Colonic mucosa (tissue), 4 donors: ENCODE data around the gene USP25. TPM values are rescaled to one million over a fixed set of nuclear protein-coding genes. Genes with fewer than 3 reads are reported as not detected.
A peak's percentile ranks its signal among the peaks of the same experiment; 100 is the strongest.

ENCODE experiments used
- DNase-seq: peaks from one replicate; pipeline ENCODE4 v3.0.0-alpha.2; 2020
- H3K27ac ChIP-seq: fragments of 200-600 bp; one replicate; pipeline ENCODE4 v1.8.0; 2021
- H3K27me3 ChIP-seq: fragments of 200-600 bp; one replicate; pipeline ENCODE4 v1.8.0; 2021
- H3K36me3 ChIP-seq: fragments of 200-600 bp; one replicate; pipeline ENCODE4 v1.8.0; 2021
- H3K4me1 ChIP-seq: fragments of 200-600 bp; one replicate; pipeline ENCODE4 v1.8.0; 2021; ENCODE audit warnings: mild to moderate bottlenecking
- H3K4me3 ChIP-seq: fragments of 200-600 bp; one replicate; pipeline ENCODE4 v1.8.0; 2021
- H3K9ac ChIP-seq, 2 donors: one replicate each; pipeline ENCODE4 v1.7.0; 2013; ENCODE audit warnings: control low read depth in 2 of 2, low read depth in 2 of 2, low read length in 2 of 2
- H3K9me3 ChIP-seq: fragments of 200-600 bp; one replicate; pipeline ENCODE4 v1.8.0; 2021
- CTCF ChIP-seq: fragments of 200-600 bp; IDR thresholded peaks from one replicate; pipeline ENCODE4 v1.8.0; 2022; ENCODE audit warnings: antibody characterized with exemption, mild to moderate bottlenecking
- intact Hi-C: fragments of 100-400 bp; cut with DNase I; formaldehyde crosslinking; loops from one replicate; pipeline ENCODE4 v1.14.1; 2022
- total RNA-seq, 2 donors: library from RNA; stranded (reverse); fragmentation: NEBNext Ultra II Directional in 1 of 2; extraction: Animal tissue kit (Norgen Biotek cat#: 25700) in 1 of 2; gene quantifications; one replicate each; pipeline ENCODE4 v1.2.1, GENCODE V29; 2021
- donor health status: healthy.
- donor health status: DM: no; HTN: no; CAD: no.
- donor health status: DM: no; HTN: no; CAD: no.

Gene USP25
- total RNA-seq, 2 donors from 2014 or later = 30.5 to 46.7 TPM

GRCh38 chr21:15703932-15704331 is 25.9 kb upstream of the USP25 start:
- no peaks in the 10 kb centered on the region for H3K9me3 ChIP-seq
- H3K27me3 ChIP-seq = no peaks in the 10 kb centered on the region
- H3K9ac ChIP-seq = no peak overlapping the region
- no peak for TF ChIP-seq CTCF
- no peak for DNase-seq
- intact Hi-C loops = no loop called here
- no peak overlapping the region for H3K27ac ChIP-seq
- no peak overlapping the region for H3K4me3 ChIP-seq
- no peaks in the 10 kb centered on the region for H3K4me1 ChIP-seq
- H3K36me3 ChIP-seq = no peaks in the 10 kb centered on the region

GRCh38 chr21:15706696-15707095 is 23.1 kb upstream of the USP25 start:
- H3K36me3 ChIP-seq = no peaks in the 10 kb centered on the region
- H3K4me1 ChIP-seq = no peaks in the 10 kb centered on the region
- DNase-seq = peak; percentile 53
- no peak overlapping the region for H3K27ac ChIP-seq
- H3K9ac ChIP-seq = no peak overlapping the region
- H3K9me3 ChIP-seq = no peaks in the 10 kb centered on the region
- no peaks in the 10 kb centered on the region for H3K27me3 ChIP-seq
- intact Hi-C loops = no loop called here
- TF ChIP-seq CTCF = no peak
- H3K4me3 ChIP-seq = no peak overlapping the region

GRCh38 chr21:15713412-15713811 is 16.4 kb upstream of the USP25 start:
- no peak for TF ChIP-seq CTCF
- no peaks in the 10 kb centered on the region for H3K9me3 ChIP-seq
- no peak overlapping the region for H3K4me3 ChIP-seq
- intact Hi-C loops = no loop called here
- H3K4me1 ChIP-seq = no peaks in the 10 kb centered on the region
- H3K9ac ChIP-seq = no peak overlapping the region
- no peak overlapping the region for H3K27ac ChIP-seq
- H3K27me3 ChIP-seq = no peaks in the 10 kb centered on the region
- no peak for DNase-seq
- H3K36me3 ChIP-seq = no peaks in the 10 kb centered on the region

- Histone ChIP-seq H3K9me3 (no peaks in the 10 kb centered on the region), H3K9ac (no peak overlapping the region), H3K27ac (no peak overlapping the region), H3K27me3 (no peaks in the 10 kb centered on the region), H3K4me1 (no peaks in the 10 kb centered on the region), H3K36me3 (no peaks in the 10 kb centered on the region), H3K4me3 (no peak overlapping the region)
- intact Hi-C loops = no loop called here
- no peak for DNase-seq
- TF ChIP-seq CTCF = no peak
Observed at GRCh38 chr21:15718711-15719110, 11.1 kb upstream of the USP25 start.

GRCh38 chr21:15719976-15720375 is 9.8 kb upstream of the USP25 start:
- H3K4me3 ChIP-seq = no peak overlapping the region
- no peaks in the 10 kb centered on the region for H3K9me3 ChIP-seq
- no peaks in the 10 kb centered on the region for H3K27me3 ChIP-seq
- TF ChIP-seq CTCF = no peak
- H3K9ac ChIP-seq = no peak overlapping the region
- no peaks in the 10 kb centered on the region for H3K4me1 ChIP-seq
- intact Hi-C loops = no loop called here
- no peak overlapping the region for H3K27ac ChIP-seq
- no peak for DNase-seq
- no peaks in the 10 kb centered on the region for H3K36me3 ChIP-seq
